NCI-H1436 (cell line): Measurements from ENCODE around the gene KRTAP5-6.

ENCODE experiments used
- DNase-seq: peaks from one replicate; lab custom pipeline; 2025; lab: John Stamatoyannopoulos, UW

KRTAP5-6 gene

GRCh38 chr11:1702506-1702905 is 5.5 kb downstream of the KRTAP5-6 start:
- DNase-seq = no peak

GRCh38 chr11:1703146-1703545 is 6.2 kb downstream of the KRTAP5-6 start:
- no peak for DNase-seq

GRCh38 chr11:1705126-1706052 is 8.4 kb downstream of the KRTAP5-6 start:
- no peak for DNase-seq

GRCh38 chr11:1706634-1707400 is 9.8 kb downstream of the KRTAP5-6 start:
- no peak for DNase-seq

GRCh38 chr11:1707751-1708150 is 10.8 kb downstream of the KRTAP5-6 start:
- DNase-seq = no peak

- no peak for DNase-seq
Measured at GRCh38 chr11:1708716-1709115, 11.7 kb downstream of the KRTAP5-6 start.

GRCh38 chr11:1714908-1715885 is 18.2 kb downstream of the KRTAP5-6 start:
- DNase-seq = no peak

GRCh38 chr11:1717745-1718144 is 20.8 kb downstream of the KRTAP5-6 start:
- no peak for DNase-seq

- no peak for DNase-seq
Measured at GRCh38 chr11:1718326-1718725, 21.3 kb downstream of the KRTAP5-6 start.

GRCh38 chr11:1719781-1720180 is 22.8 kb downstream of the KRTAP5-6 start:
- no peak for DNase-seq

GRCh38 chr11:1727096-1727690 is 30.2 kb downstream of the KRTAP5-6 start:
- DNase-seq = no peak

- no peak for DNase-seq
Measured at GRCh38 chr11:1727861-1728260, 30.9 kb downstream of the KRTAP5-6 start.

- DNase-seq = no peak
Measured at GRCh38 chr11:1728301-1728700, 31.3 kb downstream of the KRTAP5-6 start.

- no peak for DNase-seq
Measured at GRCh38 chr11:1728931-1729691, 32.1 kb downstream of the KRTAP5-6 start.

GRCh38 chr11:1729692-1730011 is 32.7 kb downstream of the KRTAP5-6 start:
- DNase-seq = no peak

- DNase-seq = no peak
Measured at GRCh38 chr11:1730059-1730629, 33.1 kb downstream of the KRTAP5-6 start.

- DNase-seq = no peak
Measured at GRCh38 chr11:1731451-1732059, 34.6 kb downstream of the KRTAP5-6 start.

- no peak for DNase-seq
Measured at GRCh38 chr11:1732418-1733008, 35.5 kb downstream of the KRTAP5-6 start.

- DNase-seq = no peak
Measured at GRCh38 chr11:1733009-1733715, 36.2 kb downstream of the KRTAP5-6 start.
